ENCODE measurements around the gene SYT13.
"Not testable (repeated sequence)": the region's sequence is repeated elsewhere in the genome, so short reads cannot be mapped to it uniquely, and the experiment has no call there.

The SYT13 gene

GRCh38 chr11:45250035-45250718 is 36.0 kb downstream of the SYT13 start:
- in situ Hi-C loops (cut with MboI; ENCODE audit: low sequenced_read_pairs): no loop called here

GRCh38 chr11:45249372-45249771 is 36.8 kb downstream of the SYT13 start:
- in situ Hi-C loops (cut with MboI; ENCODE audit: low sequenced_read_pairs): not testable (repeated sequence)

GRCh38 chr11:45248501-45249011 is 37.6 kb downstream of the SYT13 start:
- in situ Hi-C loops (cut with MboI; ENCODE audit: low sequenced_read_pairs): no loop called here

- in situ Hi-C loops (cut with MboI; ENCODE audit: low sequenced_read_pairs): no loop called here
Measured at GRCh38 chr11:45247433-45247832, 38.7 kb downstream of the SYT13 start.

GRCh38 chr11:45246241-45246640 is 39.9 kb downstream of the SYT13 start:
- in situ Hi-C loops (cut with MboI; ENCODE audit: low sequenced_read_pairs): no loop called here

GRCh38 chr11:45245218-45246045 is 40.7 kb downstream of the SYT13 start:
- in situ Hi-C loops (cut with MboI; ENCODE audit: low sequenced_read_pairs): no loop called here

GRCh38 chr11:45243967-45244366 is 42.2 kb downstream of the SYT13 start:
- in situ Hi-C loops (cut with MboI; ENCODE audit: low sequenced_read_pairs): no loop called here

- in situ Hi-C loops (cut with MboI; ENCODE audit: low sequenced_read_pairs): no loop called here
Measured at GRCh38 chr11:45239733-45240132, 46.4 kb downstream of the SYT13 start.

- in situ Hi-C loops (cut with MboI; ENCODE audit: low sequenced_read_pairs): no loop called here
Measured at GRCh38 chr11:45238724-45239123, 47.4 kb downstream of the SYT13 start.

- in situ Hi-C loops (cut with MboI; ENCODE audit: low sequenced_read_pairs): no loop called here
Measured at GRCh38 chr11:45237711-45238315, 48.3 kb downstream of the SYT13 start.

GRCh38 chr11:45234306-45235006 is 51.7 kb downstream of the SYT13 start:
- in situ Hi-C loops (cut with MboI; ENCODE audit: low sequenced_read_pairs): no loop called here

GRCh38 chr11:45233804-45234170 is 52.4 kb downstream of the SYT13 start:
- in situ Hi-C loops (cut with MboI; ENCODE audit: low sequenced_read_pairs): no loop called here

- in situ Hi-C loops (cut with MboI; ENCODE audit: low sequenced_read_pairs): no loop called here
Measured at GRCh38 chr11:45233121-45233803, 52.9 kb downstream of the SYT13 start.

- in situ Hi-C loops (cut with MboI; ENCODE audit: low sequenced_read_pairs): no loop called here
Measured at GRCh38 chr11:45232341-45233080, 53.6 kb downstream of the SYT13 start.

- in situ Hi-C loops (cut with MboI; ENCODE audit: low sequenced_read_pairs): no loop called here
Measured at GRCh38 chr11:45229401-45230020, 56.6 kb downstream of the SYT13 start.

- in situ Hi-C loops (cut with MboI; ENCODE audit: low sequenced_read_pairs): no loop called here
Measured at GRCh38 chr11:45227836-45228235, 58.3 kb downstream of the SYT13 start.

GRCh38 chr11:45226901-45227300 is 59.2 kb downstream of the SYT13 start:
- in situ Hi-C loops (cut with MboI; ENCODE audit: low sequenced_read_pairs): no loop called here

GRCh38 chr11:45225961-45226871 is 59.9 kb downstream of the SYT13 start:
- in situ Hi-C loops (cut with MboI; ENCODE audit: low sequenced_read_pairs): no loop called here
